CD1c-positive myeloid dendritic cell (primary cell): ENCODE measurements around the gene PSMB9.

ENCODE experiments used
- DNase-seq: peaks from one replicate; pipeline ENCODE4 v3.0.0-alpha.2; 2016; ENCODE audit errors: extremely low spot score

Gene PSMB9

GRCh38 chr6:32905078-32905477, 51.1 kb downstream of the PSMB9 start:
- no peak for DNase-seq

GRCh38 chr6:32906539-32906938, 52.5 kb downstream of the PSMB9 start:
- no peak for DNase-seq

DNA sequence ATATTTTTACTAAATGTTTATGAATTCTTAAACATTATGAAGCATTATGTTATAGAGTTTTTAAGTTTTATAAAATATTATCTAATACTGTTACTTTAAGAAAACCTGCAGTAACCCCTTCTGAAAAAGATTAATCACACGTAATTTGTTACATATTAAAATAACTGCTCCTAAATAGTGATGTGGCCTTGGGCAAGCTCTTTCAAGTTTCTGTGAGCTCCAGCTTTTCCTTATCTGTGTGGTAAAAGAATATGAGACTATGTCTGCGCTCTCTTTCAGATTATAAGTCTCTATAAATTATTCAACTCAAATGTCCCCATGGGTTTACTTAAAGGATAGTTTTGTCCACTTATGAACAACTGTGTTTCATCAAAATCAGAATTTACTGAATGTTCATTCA, 54.9 kb downstream of the PSMB9 start:
- no peak for DNase-seq
